Tibial nerve (tissue), 4 donors: ENCODE results near the gene NACA.

ENCODE experiments used
- EP300 ChIP-seq, 2 donors: sonication (generic); formaldehyde crosslinking; IDR thresholded peaks; one replicate each; pipeline ENCODE4 v1.6.1; 2017; ENCODE audit warnings: antibody characterized with exemption in 2 of 2, mild to moderate bottlenecking in 1 of 2
- POLR2A ChIP-seq, 2 donors: fragments of 450-650 bp; IDR thresholded peaks; one replicate each; pipeline ENCODE4 v1.6.1; 2017; ENCODE audit warnings: antibody characterized with exemption in 2 of 2, mild to moderate bottlenecking in 2 of 2, moderate library complexity in 2 of 2
- TF ChIP-seq, protein P1 (sequence below), 5 experiments: fragments of 200-600 bp in 3 of 5; fragments of 450-650 bp in 2 of 5; sonication (generic) in 3 of 5; IDR thresholded peaks; one replicate each; pipeline ENCODE4 v1.5.1; 2016 to 2019; ENCODE audit warnings: antibody characterized with exemption in 5 of 5, mild to moderate bottlenecking in 3 of 5, moderate library complexity in 2 of 5

DNA sequence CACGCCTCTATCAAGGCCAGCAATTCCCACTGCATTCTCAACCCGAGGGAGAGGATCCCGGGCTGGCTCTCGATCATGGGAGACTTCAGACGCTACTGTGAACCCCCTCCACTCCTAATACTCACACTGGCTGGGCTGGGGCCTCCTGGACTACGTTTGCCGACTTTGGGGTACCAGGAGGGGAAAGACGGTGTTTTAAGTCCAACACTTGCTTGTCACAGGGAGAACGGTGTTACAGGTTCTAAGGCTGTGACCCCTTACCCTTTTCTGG is 463 bp downstream of the NACA start:
- TF ChIP-seq, protein P1, sequence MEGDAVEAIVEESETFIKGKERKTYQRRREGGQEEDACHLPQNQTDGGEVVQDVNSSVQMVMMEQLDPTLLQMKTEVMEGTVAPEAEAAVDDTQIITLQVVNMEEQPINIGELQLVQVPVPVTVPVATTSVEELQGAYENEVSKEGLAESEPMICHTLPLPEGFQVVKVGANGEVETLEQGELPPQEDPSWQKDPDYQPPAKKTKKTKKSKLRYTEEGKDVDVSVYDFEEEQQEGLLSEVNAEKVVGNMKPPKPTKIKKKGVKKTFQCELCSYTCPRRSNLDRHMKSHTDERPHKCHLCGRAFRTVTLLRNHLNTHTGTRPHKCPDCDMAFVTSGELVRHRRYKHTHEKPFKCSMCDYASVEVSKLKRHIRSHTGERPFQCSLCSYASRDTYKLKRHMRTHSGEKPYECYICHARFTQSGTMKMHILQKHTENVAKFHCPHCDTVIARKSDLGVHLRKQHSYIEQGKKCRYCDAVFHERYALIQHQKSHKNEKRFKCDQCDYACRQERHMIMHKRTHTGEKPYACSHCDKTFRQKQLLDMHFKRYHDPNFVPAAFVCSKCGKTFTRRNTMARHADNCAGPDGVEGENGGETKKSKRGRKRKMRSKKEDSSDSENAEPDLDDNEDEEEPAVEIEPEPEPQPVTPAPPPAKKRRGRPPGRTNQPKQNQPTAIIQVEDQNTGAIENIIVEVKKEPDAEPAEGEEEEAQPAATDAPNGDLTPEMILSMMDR (IDR thresholded peaks at IDR 0.05), result no peak
- TF ChIP-seq POLR2A (IDR thresholded peaks at IDR 0.05) (no peak), EP300 (IDR thresholded peaks at IDR 0.05) (no peak)
